Progenitor cell of endocrine pancreas (in vitro differentiated cells): ENCODE results near the gene RNF6. TPM values are rescaled to one million over a fixed set of nuclear protein-coding genes. Genes with fewer than 3 reads are reported as not detected.

Source experiments
- DNase-seq: peaks from one replicate; pipeline ENCODE4 v3.0.0; 2021; ENCODE audit warnings: low spot score; ENCODE audit not compliant: unreplicated experiment
- H3K27ac Mint-ChIP-seq: 2 replicates; pipeline ENCODE4 v1.8.0; 2021; ENCODE audit warnings: mild to moderate bottlenecking, moderate library complexity, mixed read lengths
- H3K27me3 Mint-ChIP-seq: 2 replicates; pipeline ENCODE4 v1.8.0; 2021; ENCODE audit warnings: mixed read lengths
- H3K36me3 Mint-ChIP-seq: 2 replicates; pipeline ENCODE4 v1.8.0; 2022; ENCODE audit warnings: mixed read lengths; ENCODE audit not compliant: insufficient read depth
- H3K4me1 Mint-ChIP-seq: 2 replicates; pipeline ENCODE4 v1.8.0; 2021; ENCODE audit warnings: low read depth, mixed read lengths
- H3K4me3 Mint-ChIP-seq: 2 replicates; pipeline ENCODE4 v1.8.0; 2021; ENCODE audit warnings: low read depth, mild to moderate bottlenecking, moderate library complexity, mixed read lengths
- H3K9me3 Mint-ChIP-seq: 2 replicates; pipeline ENCODE4 v1.8.0; 2021; ENCODE audit warnings: low read depth, mixed read lengths
- CTCF ChIP-seq: fragments of 200-600 bp; sonication (generic); IDR thresholded peaks from one replicate; pipeline ENCODE4 v1.5.0; 2021; ENCODE audit warnings: antibody characterized with exemption, mild to moderate bottlenecking; ENCODE audit not compliant: unreplicated experiment
- total RNA-seq: library from RNA; stranded (reverse); gene quantifications from 2 replicates; pipeline ENCODE4 v1.2.1, GENCODE V29; 2021

RNF6 gene
- total RNA-seq, 1 donor from 2014 or later = 22.5 TPM

GRCh38 chr13:26225896-26226617 is 3.9 kb upstream of the RNF6 start:
- Mint-ChIP-seq H3K9me3 (no peaks in the 10 kb centered on the region), H3K27me3 (peaks cover 7% of the 10 kb centered on the region), H3K36me3 (no peaks in the 10 kb centered on the region), H3K4me3 (no peak overlapping the region), H3K4me1 (peaks cover 12% of the 10 kb centered on the region), H3K27ac (no peak overlapping the region)
- DNase-seq = no peak
- no peak for TF ChIP-seq CTCF

GRCh38 chr13:26222520-26223046 is 469 bp upstream of the RNF6 start:
- Mint-ChIP-seq H3K9me3 (no peaks in the 10 kb centered on the region), H3K27me3 (peaks cover 7% of the 10 kb centered on the region), H3K4me3 (peak overlapping the region; percentile 95), H3K36me3 (peaks cover 10% of the 10 kb centered on the region), H3K27ac (peak overlapping the region; percentile 99), H3K4me1 (peaks cover 24% of the 10 kb centered on the region)
- TF ChIP-seq CTCF = no peak
- DNase-seq = no peak

- H3K27me3 Mint-ChIP-seq = peaks cover 6% of the 10 kb centered on the region
- TF ChIP-seq CTCF = no peak
- peak overlapping the region; percentile 99 for H3K27ac Mint-ChIP-seq
- DNase-seq = no peak
- H3K36me3 Mint-ChIP-seq = peaks cover 16% of the 10 kb centered on the region
- H3K4me1 Mint-ChIP-seq = peaks cover 24% of the 10 kb centered on the region
- H3K9me3 Mint-ChIP-seq = no peaks in the 10 kb centered on the region
- peak overlapping the region; percentile 95 for H3K4me3 Mint-ChIP-seq
Measured at GRCh38 chr13:26221399-26221720, 754 bp downstream of the RNF6 start.

GRCh38 chr13:26220575-26220974 is 1.5 kb downstream of the RNF6 start:
- Mint-ChIP-seq H3K36me3 (peaks cover 16% of the 10 kb centered on the region), H3K9me3 (no peaks in the 10 kb centered on the region), H3K27me3 (peaks cover 3% of the 10 kb centered on the region), H3K4me3 (peak overlapping the region; percentile 95), H3K4me1 (peaks cover 24% of the 10 kb centered on the region), H3K27ac (peak overlapping the region; percentile 60)
- no peak for TF ChIP-seq CTCF
- DNase-seq = no peak

- Mint-ChIP-seq H3K4me1 (peaks cover 24% of the 10 kb centered on the region), H3K9me3 (no peaks in the 10 kb centered on the region), H3K36me3 (peaks cover 23% of the 10 kb centered on the region), H3K4me3 (peak overlapping the region; percentile 95), H3K27me3 (no peaks in the 10 kb centered on the region), H3K27ac (no peak overlapping the region)
- no peak for DNase-seq
- TF ChIP-seq CTCF = no peak
Measured at GRCh38 chr13:26219726-26220125, 2.4 kb downstream of the RNF6 start.
